ENCODE data around the gene ZYX. TPM values are rescaled to one million over a fixed set of nuclear protein-coding genes. Genes with fewer than 3 reads are reported as not detected.
A peak's percentile ranks its signal among the peaks of the same experiment; 100 is the strongest.

The ZYX gene
- polyA plus RNA-seq, 1 of the 3 experiments (the other 2 are of a cell fraction): 271 TPM

DNA sequence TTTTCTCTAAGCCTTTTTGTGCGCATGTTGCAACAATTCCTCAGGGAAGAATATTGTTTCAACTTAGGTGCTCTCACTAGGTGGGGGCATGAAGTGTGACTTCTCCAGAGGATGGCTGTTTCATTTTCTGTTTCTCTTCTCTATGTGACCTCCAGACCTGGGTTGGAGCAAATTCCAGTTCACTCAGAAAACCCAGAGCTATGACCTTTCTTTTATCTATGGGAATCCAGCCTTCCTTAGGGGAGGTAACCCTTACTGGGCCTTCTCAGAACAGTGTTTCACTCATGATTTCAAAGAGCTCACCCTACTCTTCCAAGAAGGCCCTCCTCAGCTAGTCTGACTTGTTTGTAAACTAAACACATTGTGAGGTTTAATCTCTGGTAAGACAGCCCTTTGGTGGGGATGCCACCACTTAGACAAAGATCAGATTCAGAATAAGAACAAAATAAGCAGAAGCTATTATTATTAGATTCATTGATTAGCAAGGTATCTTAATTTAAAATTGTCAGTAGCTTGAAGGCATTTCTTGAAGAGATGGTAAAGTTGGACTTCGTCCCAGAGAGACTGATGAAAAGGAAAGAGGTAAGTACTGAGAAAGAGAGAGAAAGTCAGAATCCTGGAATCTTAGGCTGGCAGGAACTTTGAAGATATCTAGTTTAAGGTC lies 45.5 kb downstream of the ZYX start:
- H3K4me1 ChIP-seq (ENCODE audit: control insufficient read depth in 1 of 2, insufficient read depth in 2 of 2, low read depth in 1 of 2, low read length in 1 of 2): peaks cover 0 to 22% of the 10 kb centered on the region in 2 experiments; a peak in 2 of 4 replicates
- peak overlapping the region; percentile 18; the same call in 1 of the 2 replicates for H3K4me2 ChIP-seq
- H3K9ac ChIP-seq: no peak overlapping the region
- no peak overlapping the region for H3K27ac ChIP-seq (ENCODE audit: low read depth in 2 of 2, low read length in 1 of 2)
- H3K36me3 ChIP-seq (replicated peaks in 1 of 2; ENCODE audit: control insufficient read depth in 1 of 2, insufficient read depth in 2 of 2, low read length in 1 of 2): no peaks in the 10 kb centered on the region
- H3K9me2 ChIP-seq: no peaks in the 10 kb centered on the region
- H3K27me3 ChIP-seq (ENCODE audit: insufficient read depth): no peaks in the 10 kb centered on the region
- no peaks in the 10 kb centered on the region for H3K79me2 ChIP-seq (ENCODE audit: insufficient read depth)
- ChIA-PET POLR2A (no interaction called here), CTCF (interaction anchor here (1.7 to 1.9 kb wide), 2 partner anchors 10 to 186 kb away, joined by 6 to 7 read pairs; no protein-coding TSS in a partner anchor)
- peaks cover 20% of the 10 kb centered on the region for H3F3A ChIP-seq (replicated peaks; ENCODE audit: insufficient read depth)
- DNase-seq: no peak
- no peaks in the 10 kb centered on the region for H3K9me3 ChIP-seq
- TF ChIP-seq JUND (IDR thresholded peaks at IDR 0.05) (no peak), FOXJ3 (CRISPR knock-in tag; IDR thresholded peaks at IDR 0.05) (no peak), TCF12 (IDR thresholded peaks at IDR 0.05) (no peak)
- H3K4me3 ChIP-seq (ENCODE audit: low read depth in 2 of 2, low read length in 1 of 2): no peak overlapping the region
- H2AFZ ChIP-seq (ENCODE audit: low read depth): peak overlapping the region; percentile 70
- no peaks in the 10 kb centered on the region for H4K20me1 ChIP-seq (ENCODE audit: insufficient read depth)
- 74% methylated on average over 2 of the region's 2 CpGs for WGBS (ENCODE audit: low lambda C conversion rate)

DNA sequence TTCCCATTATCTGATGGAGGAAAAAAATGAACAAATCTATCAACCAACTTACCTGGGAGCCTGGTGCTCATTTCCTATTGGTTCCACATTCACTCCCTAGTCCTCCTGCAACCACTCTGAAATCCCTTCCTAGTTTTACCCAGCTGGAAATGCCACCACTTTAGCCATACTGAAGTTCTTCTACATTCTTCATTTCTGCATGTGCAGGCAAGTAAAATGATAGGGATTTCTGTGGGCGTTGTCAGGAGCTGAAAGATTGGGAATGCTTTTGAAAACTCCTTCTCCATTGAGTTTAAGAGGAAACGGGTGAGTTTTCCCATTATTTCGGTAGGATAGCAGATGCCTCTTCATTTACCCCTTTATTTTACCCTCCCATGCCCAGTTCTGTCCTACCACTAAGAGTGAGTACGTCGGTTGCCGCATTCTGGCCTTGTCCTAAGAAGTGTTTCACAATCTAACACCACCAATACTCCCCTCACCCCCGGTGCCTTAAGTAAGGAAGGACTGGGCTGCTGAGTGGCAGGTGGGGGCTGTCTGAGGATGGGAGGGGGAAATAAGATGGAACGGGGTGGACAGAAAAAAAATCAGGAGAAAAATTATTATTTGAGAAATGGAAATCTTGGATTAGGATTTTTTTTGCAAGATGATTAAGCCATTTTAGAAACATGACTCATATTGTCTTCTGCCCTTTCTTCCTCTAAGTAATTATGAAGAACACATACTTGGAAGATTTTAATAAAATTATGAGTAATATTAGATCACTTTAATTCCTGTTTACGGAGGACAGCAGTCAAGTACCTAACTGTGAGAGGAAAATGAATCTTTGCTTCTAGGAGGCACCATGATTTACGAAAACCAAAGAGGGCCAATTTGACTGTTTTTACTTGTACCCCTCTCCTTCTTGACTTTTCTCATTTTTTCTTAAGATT lies 48.9 kb downstream of the ZYX start:
- 19% methylated on average over 10 of the region's 10 CpGs for WGBS (ENCODE audit: low lambda C conversion rate)
- Histone ChIP-seq H3K9me3 (no peaks in the 10 kb centered on the region), H3K9me2 (no peaks in the 10 kb centered on the region), H3K27me3 (ENCODE audit: insufficient read depth) (no peaks in the 10 kb centered on the region), H3K4me2 (peak overlapping the region; percentile 68), H3K79me2 (ENCODE audit: insufficient read depth) (no peaks in the 10 kb centered on the region), H3F3A (replicated peaks; ENCODE audit: insufficient read depth) (peaks cover 20% of the 10 kb centered on the region), H4K20me1 (ENCODE audit: insufficient read depth) (no peaks in the 10 kb centered on the region), H3K9ac (peak overlapping the region; percentile 58; the same call in 1 of the 2 replicates), H3K36me3 (replicated peaks in 1 of 2; ENCODE audit: control insufficient read depth in 1 of 2, insufficient read depth in 2 of 2, low read length in 1 of 2) (no peaks in the 10 kb centered on the region), H3K4me3 (ENCODE audit: low read depth in 2 of 2, low read length in 1 of 2) (peak overlapping the region in 1 of 2 experiments; percentile 9; a peak in 1 of 4 replicates), H3K27ac (ENCODE audit: low read depth in 2 of 2, low read length in 1 of 2) (peak overlapping the region; percentile 82 to 93), H2AFZ (ENCODE audit: low read depth) (peak overlapping the region; percentile 96), H3K4me1 (ENCODE audit: control insufficient read depth in 1 of 2, insufficient read depth in 2 of 2, low read depth in 1 of 2, low read length in 1 of 2) (peaks cover 0 to 22% of the 10 kb centered on the region in 2 experiments; a peak in 2 of 4 replicates)
- TF ChIP-seq MXI1 (IDR thresholded peaks at IDR 0.05; ENCODE audit: low read depth, low read length) (no peak), TCF12 (IDR thresholded peaks at IDR 0.05) (peak; percentile 71), NFIC (IDR thresholded peaks at IDR 0.05; ENCODE audit: borderline replicate concordance) (peak; percentile 68; the same call in 1 of the 2 replicates), RXRA (IDR thresholded peaks at IDR 0.05; ENCODE audit: borderline replicate concordance, low read depth) (peak; percentile 51; the same call in 1 of the 2 replicates), SIN3A (IDR thresholded peaks at IDR 0.05; ENCODE audit: borderline replicate concordance, low read depth, low read length) (no peak), NRF1 (IDR thresholded peaks at IDR 0.05; ENCODE audit: low read depth, low read length) (no peak), TAF1 (IDR thresholded peaks at IDR 0.05; ENCODE audit: borderline replicate concordance, low read depth, low read length) (no peak), POLR2AphosphoS5 (IDR thresholded peaks at IDR 0.05; ENCODE audit: low read depth, low read length) (peak; percentile 36; the same call in 1 of the 2 replicates), FOSL2 (IDR thresholded peaks at IDR 0.05; ENCODE audit: borderline replicate concordance, low read depth) (peak; percentile 94), ELF1 (IDR thresholded peaks at IDR 0.05) (no peak), RCOR1 (IDR thresholded peaks at IDR 0.05; ENCODE audit: low read length) (no peak), EP300 (IDR thresholded peaks at IDR 0.05; ENCODE audit: borderline replicate concordance in 1 of 2, low read depth in 1 of 2, low read length in 1 of 2) (peak; percentile 57 to 84; a peak in 3 of 4 replicates), TEAD4 (IDR thresholded peaks at IDR 0.05; ENCODE audit: borderline replicate concordance, insufficient read depth) (peak; percentile 82), JUND (IDR thresholded peaks at IDR 0.05) (peak; percentile 86), FOXM1 (IDR thresholded peaks at IDR 0.05; ENCODE audit: low read depth) (peak; percentile 46; the same call in 1 of the 2 replicates), CHD2 (IDR thresholded peaks at IDR 0.05; ENCODE audit: low read length, partially characterized antibody) (no peak), MEF2A (IDR thresholded peaks at IDR 0.05; ENCODE audit: borderline replicate concordance, low read depth) (peak; percentile 73)
- TF ChIP-seq, protein P1, sequence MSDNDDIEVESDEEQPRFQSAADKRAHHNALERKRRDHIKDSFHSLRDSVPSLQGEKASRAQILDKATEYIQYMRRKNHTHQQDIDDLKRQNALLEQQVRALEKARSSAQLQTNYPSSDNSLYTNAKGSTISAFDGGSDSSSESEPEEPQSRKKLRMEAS (IDR thresholded peaks at IDR 0.05; ENCODE audit: low read depth): peak; percentile 5; the same call in 1 of the 2 replicates
- TF ChIP-seq, protein P2, sequence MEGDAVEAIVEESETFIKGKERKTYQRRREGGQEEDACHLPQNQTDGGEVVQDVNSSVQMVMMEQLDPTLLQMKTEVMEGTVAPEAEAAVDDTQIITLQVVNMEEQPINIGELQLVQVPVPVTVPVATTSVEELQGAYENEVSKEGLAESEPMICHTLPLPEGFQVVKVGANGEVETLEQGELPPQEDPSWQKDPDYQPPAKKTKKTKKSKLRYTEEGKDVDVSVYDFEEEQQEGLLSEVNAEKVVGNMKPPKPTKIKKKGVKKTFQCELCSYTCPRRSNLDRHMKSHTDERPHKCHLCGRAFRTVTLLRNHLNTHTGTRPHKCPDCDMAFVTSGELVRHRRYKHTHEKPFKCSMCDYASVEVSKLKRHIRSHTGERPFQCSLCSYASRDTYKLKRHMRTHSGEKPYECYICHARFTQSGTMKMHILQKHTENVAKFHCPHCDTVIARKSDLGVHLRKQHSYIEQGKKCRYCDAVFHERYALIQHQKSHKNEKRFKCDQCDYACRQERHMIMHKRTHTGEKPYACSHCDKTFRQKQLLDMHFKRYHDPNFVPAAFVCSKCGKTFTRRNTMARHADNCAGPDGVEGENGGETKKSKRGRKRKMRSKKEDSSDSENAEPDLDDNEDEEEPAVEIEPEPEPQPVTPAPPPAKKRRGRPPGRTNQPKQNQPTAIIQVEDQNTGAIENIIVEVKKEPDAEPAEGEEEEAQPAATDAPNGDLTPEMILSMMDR (IDR thresholded peaks at IDR 0.05): no peak
- TF ChIP-seq, protein P3, sequence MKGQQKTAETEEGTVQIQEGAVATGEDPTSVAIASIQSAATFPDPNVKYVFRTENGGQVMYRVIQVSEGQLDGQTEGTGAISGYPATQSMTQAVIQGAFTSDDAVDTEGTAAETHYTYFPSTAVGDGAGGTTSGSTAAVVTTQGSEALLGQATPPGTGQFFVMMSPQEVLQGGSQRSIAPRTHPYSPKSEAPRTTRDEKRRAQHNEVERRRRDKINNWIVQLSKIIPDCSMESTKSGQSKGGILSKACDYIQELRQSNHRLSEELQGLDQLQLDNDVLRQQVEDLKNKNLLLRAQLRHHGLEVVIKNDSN (IDR thresholded peaks at IDR 0.05; ENCODE audit: borderline replicate concordance, low read depth): no peak
- TF ChIP-seq, protein P4, sequence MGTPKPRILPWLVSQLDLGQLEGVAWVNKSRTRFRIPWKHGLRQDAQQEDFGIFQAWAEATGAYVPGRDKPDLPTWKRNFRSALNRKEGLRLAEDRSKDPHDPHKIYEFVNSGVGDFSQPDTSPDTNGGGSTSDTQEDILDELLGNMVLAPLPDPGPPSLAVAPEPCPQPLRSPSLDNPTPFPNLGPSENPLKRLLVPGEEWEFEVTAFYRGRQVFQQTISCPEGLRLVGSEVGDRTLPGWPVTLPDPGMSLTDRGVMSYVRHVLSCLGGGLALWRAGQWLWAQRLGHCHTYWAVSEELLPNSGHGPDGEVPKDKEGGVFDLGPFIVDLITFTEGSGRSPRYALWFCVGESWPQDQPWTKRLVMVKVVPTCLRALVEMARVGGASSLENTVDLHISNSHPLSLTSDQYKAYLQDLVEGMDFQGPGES (IDR thresholded peaks at IDR 0.05; ENCODE audit: low read depth, low read length): no peak
- ChIA-PET POLR2A (no interaction called here), CTCF (no interaction called here)
- no peak for DNase-seq
